ENCODE measurements around the gene AMN1. TPM values are rescaled to one million over a fixed set of nuclear protein-coding genes. Genes with fewer than 3 reads are reported as not detected.
A peak's percentile ranks its signal among the peaks of the same experiment; 100 is the strongest.

AMN1 gene
- total and polyA plus RNA-seq, 2 of the 13 experiments (the other 11 are each of a cell fraction or from before 2014, with no cell fraction given) = 7.5 to 26.5 TPM

- TF ChIP-seq GMEB1 (CRISPR knock-in tag; IDR thresholded peaks at IDR 0.05; ENCODE audit: borderline replicate concordance) (peak; percentile 74; the same call in 1 of the 2 replicates), FOXO1 (CRISPR knock-in tag; IDR thresholded peaks at IDR 0.05) (peak; percentile 21; the same call in 1 of the 2 replicates), PHF20 (CRISPR knock-in tag; IDR thresholded peaks at IDR 0.05) (peak; percentile 38; the same call in 1 of the 2 replicates), NFAT5 (CRISPR knock-in tag; IDR thresholded peaks at IDR 0.05) (peak; percentile 65; the same call in 1 of the 2 replicates), TBX3 (IDR thresholded peaks at IDR 0.05; ENCODE audit: borderline replicate concordance) (peak; percentile 57; the same call in 1 of the 2 replicates), FOXA3 (CRISPR knock-in tag; IDR thresholded peaks at IDR 0.05) (peak; percentile 43; the same call in 1 of the 2 replicates), ZBTB40 (IDR thresholded peaks at IDR 0.05) (no peak), ZBTB40 (CRISPR knock-in tag; IDR thresholded peaks at IDR 0.05) (peak; percentile 50; the same call in 1 of the 2 replicates), FOXA1 (IDR thresholded peaks at IDR 0.05) (no peak), FOXA1 (CRISPR knock-in tag; IDR thresholded peaks at IDR 0.05) (0 out of 2 replicates have a peak, but pooled peaks have one; percentile 2), CAMTA2 (CRISPR knock-in tag; IDR thresholded peaks at IDR 0.05; ENCODE audit: borderline replicate concordance) (peak; percentile 72; the same call in 1 of the 2 replicates), HOXD1 (CRISPR knock-in tag; IDR thresholded peaks at IDR 0.05) (no peak; the same call in 1 of the 2 replicates), NRL (CRISPR knock-in tag; IDR thresholded peaks at IDR 0.05; ENCODE audit: borderline replicate concordance) (0 out of 2 replicates have a peak, but pooled peaks have one; percentile 38)
Observed at GRCh38 chr12:31728917-31729640, at the start of gene AMN1 (continued).

All from HepG2 (cell line).